H9 (cell line): ENCODE measurements around the gene HSD17B8. TPM values are rescaled to one million over a fixed set of nuclear protein-coding genes. Genes with fewer than 3 reads are reported as not detected.
A peak's percentile ranks its signal among the peaks of the same experiment; 100 is the strongest.

Experiments used
- DNase-seq: peaks from one replicate; pipeline ENCODE4 v3.0.0-alpha.2; 2017
- H2AFZ ChIP-seq: one replicate; pipeline ENCODE4 v1.6.1; 2013; ENCODE audit warnings: mild to moderate bottlenecking, low read length, control low read depth, moderate library complexity
- H2AK5ac ChIP-seq: 2 replicates; pipeline ENCODE4 v1.6.1; 2013; ENCODE audit warnings: low read length, control low read depth, mixed read lengths; ENCODE audit not compliant: insufficient read length
- H2BK120ac ChIP-seq: one replicate; pipeline ENCODE4 v1.6.1; 2013; ENCODE audit warnings: low read depth, mild to moderate bottlenecking, low read length, control low read depth, inconsistent platforms; ENCODE audit not compliant: poor library complexity, severe bottlenecking
- H2BK12ac ChIP-seq: 2 replicates; pipeline ENCODE4 v1.6.1; 2013; ENCODE audit warnings: low read length, control low read depth, mixed read lengths, low read depth; ENCODE audit not compliant: insufficient read length
- H2BK15ac ChIP-seq: 2 replicates; pipeline ENCODE4 v1.6.1; 2013; ENCODE audit warnings: low read depth, low read length, control low read depth
- H2BK20ac ChIP-seq: one replicate; pipeline ENCODE4 v1.6.1; 2013; ENCODE audit warnings: low read depth, mild to moderate bottlenecking, low read length, control low read depth, inconsistent platforms; ENCODE audit not compliant: poor library complexity, severe bottlenecking
- H2BK5ac ChIP-seq: 2 replicates; pipeline ENCODE4 v1.6.1; 2013; ENCODE audit warnings: low read length, control low read depth, mixed read lengths; ENCODE audit not compliant: insufficient read length
- H3K14ac ChIP-seq: 2 replicates; pipeline ENCODE4 v1.6.1; 2013; ENCODE audit warnings: low read length, control low read depth; ENCODE audit not compliant: insufficient read depth
- H3K18ac ChIP-seq: 2 replicates; pipeline ENCODE4 v1.6.1; 2013; ENCODE audit warnings: low read depth, mild to moderate bottlenecking, mixed read lengths, low read length, control low read depth; ENCODE audit not compliant: insufficient read length
- H3K23ac ChIP-seq: 2 replicates; pipeline ENCODE4 v1.6.1; 2013; ENCODE audit warnings: low read length, control low read depth, mixed read lengths, low read depth; ENCODE audit not compliant: insufficient read length
- H3K23me2 ChIP-seq: 2 replicates; pipeline ENCODE4 v1.6.1; 2013; ENCODE audit warnings: low read depth, mild to moderate bottlenecking, mixed read lengths, low read length, control low read depth; ENCODE audit not compliant: insufficient read length, poor library complexity, severe bottlenecking
- H3K27ac ChIP-seq: 2 replicates; pipeline ENCODE4 v1.5.1; 2013; ENCODE audit warnings: low read length, control low read depth, mixed read lengths, low read depth; ENCODE audit not compliant: insufficient read length
- H3K27me3 ChIP-seq: 2 replicates; pipeline ENCODE4 v1.6.1; 2013; ENCODE audit warnings: low read length, control low read depth, inconsistent platforms; ENCODE audit not compliant: insufficient read depth
- H3K4ac ChIP-seq: 2 replicates; pipeline ENCODE4 v1.6.1; 2013; ENCODE audit warnings: low read depth, mild to moderate bottlenecking, control low read depth, inconsistent platforms, low read length, moderate library complexity
- H3K4me1 ChIP-seq: 2 replicates; pipeline ENCODE4 v1.6.1; 2013; ENCODE audit warnings: low read length, control low read depth, inconsistent platforms; ENCODE audit not compliant: insufficient read depth
- H3K4me2 ChIP-seq: 2 replicates; pipeline ENCODE4 v1.6.1; 2013; ENCODE audit warnings: low read length, control low read depth, mixed read lengths; ENCODE audit not compliant: insufficient read length, insufficient read depth
- H3K56ac ChIP-seq: 2 replicates; pipeline ENCODE4 v1.6.1; 2013; ENCODE audit warnings: low read depth, mild to moderate bottlenecking, mixed read lengths, low read length, control low read depth; ENCODE audit not compliant: insufficient read length
- H3K79me1 ChIP-seq: 2 replicates; pipeline ENCODE4 v1.6.1; 2013; ENCODE audit warnings: low read depth, mild to moderate bottlenecking, moderate library complexity, low read length, control low read depth, inconsistent platforms; ENCODE audit not compliant: insufficient read depth, poor library complexity, severe bottlenecking
- H3K79me2 ChIP-seq: 2 replicates; pipeline ENCODE4 v1.6.1; 2013; ENCODE audit warnings: low read length, control low read depth, inconsistent platforms; ENCODE audit not compliant: insufficient read depth
- H3K9ac ChIP-seq: 2 replicates; pipeline ENCODE4 v1.6.1; 2013; ENCODE audit warnings: low read length, control low read depth, mixed read lengths; ENCODE audit not compliant: insufficient read length; ENCODE audit errors: extremely low read depth
- H3K9me3 ChIP-seq: one replicate; pipeline ENCODE4 v1.6.1; 2013; ENCODE audit warnings: low read depth, low read length, inconsistent platforms; ENCODE audit not compliant: control insufficient read depth
- H3T11ph ChIP-seq: one replicate; pipeline ENCODE4 v1.6.1; 2013; ENCODE audit warnings: mild to moderate bottlenecking, low read length, control low read depth, inconsistent platforms
- H4K20me1 ChIP-seq: one replicate; pipeline ENCODE4 v1.6.1; 2013; ENCODE audit not compliant: control insufficient read depth, insufficient read length, insufficient read depth
- H4K5ac ChIP-seq: 2 replicates; pipeline ENCODE4 v1.6.1; 2013; ENCODE audit warnings: low read depth, mild to moderate bottlenecking, mixed read lengths, low read length, control low read depth; ENCODE audit not compliant: insufficient read length
- H4K8ac ChIP-seq: replicated peaks from 2 replicates; pipeline ENCODE4 v1.6.1; 2013; ENCODE audit warnings: low read length, control low read depth, mixed read lengths, low read depth; ENCODE audit not compliant: insufficient read length
- H4K91ac ChIP-seq: 2 replicates; pipeline ENCODE4 v1.6.1; 2013; ENCODE audit warnings: low read depth, mild to moderate bottlenecking, moderate library complexity, mixed read lengths, low read length, control low read depth; ENCODE audit not compliant: insufficient read length
- H3K27ac Mint-ChIP-seq, 3 experiments: 2 replicates in 2 of 3; 3 replicates in 1 of 3; pipeline ENCODE4 v1.8.0; 2020 to 2021; ENCODE audit warnings: mixed read lengths in 3 of 3, mild to moderate bottlenecking in 1 of 3, moderate library complexity in 1 of 3
- H3K27me3 Mint-ChIP-seq: 2 replicates; pipeline ENCODE4 v1.8.0; 2021; ENCODE audit warnings: low read depth, mild to moderate bottlenecking, moderate library complexity, mixed read lengths
- H3K36me3 Mint-ChIP-seq, 3 experiments: 2 replicates in 2 of 3; 3 replicates in 1 of 3; pipeline ENCODE4 v1.8.0; 2020 to 2021; ENCODE audit warnings: low read depth in 3 of 3, mixed read lengths in 3 of 3; ENCODE audit not compliant: insufficient read depth in 1 of 3
- H3K4me1 Mint-ChIP-seq, 2 experiments: 2 replicates each; pipeline ENCODE4 v1.8.0; 2020; ENCODE audit warnings: mixed read lengths in 2 of 2
- H3K4me3 Mint-ChIP-seq, 2 experiments: 2 replicates in 1 of 2; 3 replicates in 1 of 2; pipeline ENCODE4 v1.8.0; 2020 to 2021; ENCODE audit warnings: mild to moderate bottlenecking in 2 of 2, mixed read lengths in 2 of 2, moderate library complexity in 1 of 2
- H3K9me3 Mint-ChIP-seq, 2 experiments: 2 replicates in 1 of 2; 3 replicates in 1 of 2; pipeline ENCODE4 v1.8.0; 2020; ENCODE audit warnings: mild to moderate bottlenecking in 2 of 2, mixed read lengths in 2 of 2, moderate library complexity in 1 of 2
- CTCF ChIP-seq: fragments of 200-600 bp; sonication (generic); conservative IDR thresholded peaks from 3 replicates; pipeline ENCODE4 v1.8.0; 2021; ENCODE audit warnings: antibody characterized with exemption, mild to moderate bottlenecking
- WGBS: extraction: QIAGEN DNeasy Blood & Tissue Kit; methylation state at CpG from one replicate; pipeline ENCODE4 v1.1.7; 2013; ENCODE audit warnings: missing lambda C conversion rate, low lambda C conversion rate, mixed read lengths; ENCODE audit not compliant: insufficient read length; ENCODE audit errors: extremely low coverage; 5-methylcytosine and 5-hydroxymethylcytosine counted together
- total RNA-seq: library from RNA; stranded (reverse); gene quantifications from 2 replicates; pipeline ENCODE4 v1.2.1, GENCODE V29; 2021

The HSD17B8 gene
- total RNA-seq, 1 experiment from 2014 or later: 7.1 TPM

DNA sequence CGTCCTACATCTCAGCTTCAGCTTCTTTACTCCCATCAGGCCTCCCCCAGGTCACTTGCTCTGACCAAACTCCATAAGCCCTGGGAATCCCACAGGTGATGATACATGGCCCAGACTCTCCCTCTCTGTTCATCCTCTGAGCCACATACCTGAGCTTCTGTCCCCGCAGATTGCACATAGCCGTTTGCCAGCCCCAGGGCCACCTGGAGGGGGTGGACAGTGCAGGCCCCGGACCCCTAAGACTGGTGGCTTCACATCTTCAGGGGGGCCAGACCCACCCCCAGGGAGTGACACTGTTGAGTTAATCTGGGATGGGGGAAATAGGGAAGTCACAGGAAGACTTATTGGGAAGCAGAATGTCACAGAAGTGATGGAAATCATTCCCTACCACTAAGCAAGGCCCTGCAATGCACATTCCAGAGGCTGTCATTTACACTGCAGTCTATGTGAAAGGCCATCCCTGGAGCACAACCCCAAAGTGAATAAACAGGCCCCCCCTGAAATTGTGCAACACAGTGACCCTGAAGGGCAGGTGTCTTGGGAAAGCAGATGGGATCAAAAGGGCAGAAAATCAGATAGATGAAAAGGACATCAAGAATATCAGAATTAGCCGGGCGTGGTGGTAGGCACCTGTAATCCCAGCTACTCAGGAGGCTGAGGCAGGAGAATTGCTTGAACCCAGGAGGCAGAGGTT lies 6.1 kb upstream of the HSD17B8 start:
- peaks cover 30 to 37% of the 10 kb centered on the region in 2 experiments for H3K4me1 Mint-ChIP-seq
- peaks cover 8% of the 10 kb centered on the region for H3K23me2 ChIP-seq

More for the DNA sequence above, 6.1 kb upstream of the HSD17B8 start:
- no peak overlapping the region for H2BK120ac ChIP-seq
- no peaks in the 10 kb centered on the region for H3K79me1 ChIP-seq
- peaks cover 9% of the 10 kb centered on the region; the same call in 1 of the 2 replicates for H3K4me1 ChIP-seq
- Mint-ChIP-seq H3K9me3 (no peaks in the 10 kb centered on the region; a peak in 1 of 5 replicates), H3K4me3 (peak overlapping the region; percentile 96 to 99; a peak in 4 of 5 replicates), H3K27me3 (peaks cover 2% of the 10 kb centered on the region; the same call in 1 of the 2 replicates), H3K27ac (peak overlapping the region in 2 of 3 experiments; percentile 17 to 48; a peak in 2 of 7 replicates), H3K36me3 (peaks cover 34 to 56% (median 44%) of the 10 kb centered on the region in 3 experiments)
- H4K20me1 ChIP-seq: no peaks in the 10 kb centered on the region
- no peak overlapping the region for H2AK5ac ChIP-seq
- no peak overlapping the region for H4K5ac ChIP-seq
- H2BK20ac ChIP-seq: no peak overlapping the region
- H2BK12ac ChIP-seq: no peak overlapping the region
- H3K14ac ChIP-seq: no peak overlapping the region
- no peak overlapping the region for H4K8ac ChIP-seq
- no peak overlapping the region for H3K4me2 ChIP-seq
- DNase-seq: no peak
- peaks cover 4% of the 10 kb centered on the region; the same call in 1 of the 2 replicates for H3K79me2 ChIP-seq
- H3K9me3 ChIP-seq: no peaks in the 10 kb centered on the region
- no peak overlapping the region for H3K9ac ChIP-seq
- H2BK5ac ChIP-seq: no peak overlapping the region
- no peak overlapping the region for H3K27ac ChIP-seq
- no peak for TF ChIP-seq CTCF
- no peaks in the 10 kb centered on the region for H3K27me3 ChIP-seq
- H2AFZ ChIP-seq: no peak overlapping the region
- H3K4ac ChIP-seq: no peak overlapping the region
- no peak overlapping the region for H3T11ph ChIP-seq
- no peak overlapping the region for H4K91ac ChIP-seq
- no peak overlapping the region for H3K23ac ChIP-seq
- H3K56ac ChIP-seq: no peak overlapping the region
- WGBS: no CpG with 5 or more reads among the region's 6 CpGs
- no peak overlapping the region for H3K18ac ChIP-seq
- no peak overlapping the region for H2BK15ac ChIP-seq
